ENCODE data around the gene GFER. TPM values are rescaled to one million over a fixed set of nuclear protein-coding genes. Genes with fewer than 3 reads are reported as not detected.

The GFER gene
- total and polyA plus RNA-seq, 10 of the 15 experiments (the other 5 are each of a cell fraction or from before 2014, with no cell fraction given) = 2.4 to 57.7 (median 31.3) TPM

GRCh38 chr16:1990351-1991134, 6.5 kb downstream of the GFER start (continued):
- TF ChIP-seq IKZF2 (IDR thresholded peaks at IDR 0.05) (0 out of 4 replicates have a peak, but pooled peaks of 1 of the 2 experiments have one; percentile 24), CREB1 (IDR thresholded peaks at IDR 0.05; ENCODE audit: low read depth) (peak; percentile 59; the same call in 1 of the 2 replicates), ZBTB40 (IDR thresholded peaks at IDR 0.05; ENCODE audit: borderline replicate concordance) (no peak), YY1 (IDR thresholded peaks at IDR 0.05; ENCODE audit: low read depth, low read length) (no peak), BHLHE40 (IDR thresholded peaks at IDR 0.05; ENCODE audit: borderline replicate concordance in 1 of 2, low read depth in 2 of 2, low read length in 1 of 2) (peak in 1 of 2 experiments; percentile 44; a peak in 1 of 4 replicates), REST (IDR thresholded peaks at IDR 0.05; ENCODE audit: low read depth, low read length) (no peak), CHD2 (IDR thresholded peaks at IDR 0.05; ENCODE audit: borderline replicate concordance, low read depth, low read length) (0 out of 2 replicates have a peak, but pooled peaks have one; percentile 22), ATF2 (IDR thresholded peaks at IDR 0.05; ENCODE audit: low read length) (no peak), ZNF592 (IDR thresholded peaks at IDR 0.05) (no peak), MEF2A (IDR thresholded peaks at IDR 0.05; ENCODE audit: insufficient read depth, low read depth, low read length) (no peak), DPF2 (IDR thresholded peaks at IDR 0.05) (peak; percentile 67), EZH2 (IDR thresholded peaks at IDR 0.05; ENCODE audit: borderline replicate concordance, control insufficient read depth, low read depth, low read length) (no peak), ATF7 (IDR thresholded peaks at IDR 0.05; ENCODE audit: low read depth) (peak; percentile 92)
